HG03378 (cell line): Measurements from ENCODE around the gene RIC8B.
"Not testable (repeated sequence)": the region's sequence is repeated elsewhere in the genome, so short reads cannot be mapped to it uniquely, and the experiment has no call there.

Experiments used
- ATAC-seq: cut with Tn5 transposase; IDR thresholded peaks from one replicate; pipeline ENCODE4 v1.9.1; 2021; ENCODE audit warnings: mild to moderate bottlenecking, moderate library complexity; ENCODE audit not compliant: unreplicated experiment

The RIC8B gene

DNA sequence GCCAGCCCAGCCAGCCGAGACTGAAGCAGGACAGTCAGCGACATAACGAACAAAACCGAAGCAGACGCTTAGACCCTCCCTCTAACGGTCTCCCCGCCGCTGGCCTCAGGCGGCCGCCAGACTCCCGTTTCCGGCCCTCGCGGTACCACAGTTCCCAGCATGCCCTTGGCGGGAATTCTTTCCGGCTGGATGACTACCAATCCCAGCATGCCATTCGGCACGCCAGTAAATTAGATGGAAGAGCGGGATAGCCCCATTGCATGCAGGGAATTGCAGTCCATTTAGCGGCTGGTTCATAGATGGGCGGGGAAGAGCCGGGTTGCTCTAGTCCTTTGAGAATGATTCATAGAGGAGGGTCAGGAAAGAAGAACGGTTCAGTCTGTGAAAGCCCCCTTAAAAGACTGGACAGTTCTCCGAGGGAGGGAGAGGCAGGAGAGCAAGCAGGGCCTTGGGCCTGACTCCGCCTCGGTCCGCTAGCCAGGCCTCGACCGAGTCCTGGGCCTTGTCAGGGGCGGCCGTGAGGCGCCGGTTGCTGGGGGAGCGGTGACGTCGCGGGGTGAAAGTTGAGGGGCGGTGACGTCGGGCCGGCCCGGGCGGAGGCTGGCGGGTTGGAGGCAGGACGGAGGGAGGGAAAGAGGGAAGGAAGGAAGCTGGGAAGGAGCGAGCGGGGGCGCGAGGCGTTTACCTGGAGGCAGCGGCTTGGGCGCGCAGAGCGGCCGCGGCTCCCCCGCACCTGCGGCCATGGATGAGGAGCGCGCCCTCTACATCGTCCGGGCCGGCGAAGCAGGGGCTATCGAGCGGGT, at the start of gene RIC8B:
TSS of gene RIC8B (plus strand) at position 678 of the 803 bp plus-strand sequence. CDS start at position 742, 64 bp downstream.
- peak; percentile 90 for ATAC-seq

- ATAC-seq: no peak
Measured at GRCh38 chr12:106724934-106725333, 49.5 kb upstream of the RIC8B start.

GRCh38 chr12:106726603-106727202, 47.8 kb upstream of the RIC8B start:
- ATAC-seq: not testable (repeated sequence)

- no peak for ATAC-seq
Measured at GRCh38 chr12:106729611-106730010, 44.9 kb upstream of the RIC8B start.

DNA sequence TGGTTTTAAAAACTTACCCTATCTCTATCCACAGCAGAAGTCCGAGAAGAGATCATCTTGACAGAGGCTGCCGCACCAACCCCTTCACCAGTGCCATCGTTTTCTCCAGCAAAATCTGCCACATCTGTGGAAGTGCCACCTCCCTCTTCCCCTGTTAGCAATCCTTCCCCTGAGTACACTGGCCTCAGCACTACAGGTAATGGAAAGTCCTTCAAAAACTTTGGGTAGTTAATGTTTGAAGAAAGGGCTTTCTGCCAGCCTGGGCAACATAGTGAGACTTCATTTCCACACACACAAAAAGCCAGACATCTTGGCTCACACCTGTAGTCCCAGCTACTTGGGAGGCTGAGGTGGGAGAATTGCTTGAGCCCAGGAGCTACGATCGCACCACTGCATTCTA, 41.6 kb upstream of the RIC8B start:
- no peak for ATAC-seq

DNA sequence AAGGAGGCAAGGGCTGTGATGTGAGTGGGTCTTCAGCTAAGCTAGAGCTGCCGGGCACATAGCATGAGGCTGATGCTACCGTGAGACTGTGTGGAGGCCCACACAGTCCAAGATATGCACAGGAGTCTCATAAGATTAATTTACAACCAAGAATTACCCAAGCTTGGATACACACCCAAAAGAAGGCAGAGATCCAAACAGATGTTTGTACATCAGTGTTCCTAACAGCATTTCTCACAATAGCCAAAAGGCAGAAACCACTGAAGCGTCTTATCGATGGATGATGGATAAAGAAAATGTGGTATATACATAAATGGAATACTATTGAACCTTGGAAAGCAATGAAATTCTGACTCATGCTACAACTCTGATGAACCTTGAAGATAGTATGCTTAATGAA, 40.8 kb upstream of the RIC8B start:
- ATAC-seq: no peak

- no peak for ATAC-seq
Measured at GRCh38 chr12:106736051-106736957, 38.2 kb upstream of the RIC8B start.

DNA sequence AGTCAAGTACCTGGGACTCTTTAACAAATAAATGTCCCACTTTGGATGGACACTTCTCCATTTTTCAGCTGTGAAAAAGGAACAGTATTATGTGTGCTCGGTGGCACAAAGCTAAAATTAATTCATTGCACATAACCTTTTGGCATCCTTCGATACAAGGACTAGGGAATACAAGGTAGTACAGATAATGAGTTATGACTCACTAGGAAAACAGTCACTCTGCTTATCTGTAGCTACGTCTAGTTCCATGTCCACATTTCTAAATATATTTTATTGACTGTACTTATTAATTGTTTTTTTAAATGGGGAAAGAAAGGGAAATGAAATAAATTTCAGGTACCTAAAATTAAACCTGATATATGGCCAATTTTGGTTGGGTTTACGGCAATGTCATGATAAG, 35.2 kb upstream of the RIC8B start:
- ATAC-seq: no peak

DNA sequence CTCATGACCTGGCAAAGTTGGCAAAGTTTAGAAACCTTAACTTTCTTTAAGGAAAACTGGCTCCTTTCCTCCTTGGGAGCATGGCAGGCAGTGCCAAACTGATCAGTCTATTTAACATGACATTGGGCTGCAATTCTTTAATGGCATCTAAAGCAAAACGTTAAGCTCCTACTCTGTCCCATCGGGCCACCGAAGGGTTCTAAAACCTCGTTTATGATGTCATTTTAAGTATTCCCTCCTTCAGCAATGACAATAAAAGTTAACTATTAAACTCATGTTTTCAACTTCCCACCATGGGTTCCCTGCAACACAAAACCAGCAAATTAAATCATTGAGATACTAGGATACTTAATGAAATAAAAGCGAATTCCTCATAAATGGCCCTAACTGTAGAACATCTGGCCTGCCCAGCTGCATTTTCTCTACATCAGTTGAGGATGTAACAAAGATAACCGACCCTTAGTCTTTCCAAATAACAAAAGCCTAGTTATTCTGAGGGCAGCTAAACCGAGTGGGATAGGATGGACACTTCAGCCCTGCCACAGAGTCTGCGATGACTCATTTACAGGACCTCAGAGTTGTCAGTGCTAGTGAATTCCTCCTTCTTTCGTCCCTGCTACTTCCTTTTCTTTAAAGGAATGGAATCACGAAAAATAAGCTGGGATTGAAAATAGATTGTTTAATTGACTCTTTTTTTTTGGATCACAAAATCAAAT, 34.5 kb upstream of the RIC8B start:
- ATAC-seq: no peak

- no peak for ATAC-seq
Measured at GRCh38 chr12:106740818-106741217, 33.7 kb upstream of the RIC8B start.

GRCh38 chr12:106741247-106741646, 33.2 kb upstream of the RIC8B start:
- ATAC-seq: no peak

DNA sequence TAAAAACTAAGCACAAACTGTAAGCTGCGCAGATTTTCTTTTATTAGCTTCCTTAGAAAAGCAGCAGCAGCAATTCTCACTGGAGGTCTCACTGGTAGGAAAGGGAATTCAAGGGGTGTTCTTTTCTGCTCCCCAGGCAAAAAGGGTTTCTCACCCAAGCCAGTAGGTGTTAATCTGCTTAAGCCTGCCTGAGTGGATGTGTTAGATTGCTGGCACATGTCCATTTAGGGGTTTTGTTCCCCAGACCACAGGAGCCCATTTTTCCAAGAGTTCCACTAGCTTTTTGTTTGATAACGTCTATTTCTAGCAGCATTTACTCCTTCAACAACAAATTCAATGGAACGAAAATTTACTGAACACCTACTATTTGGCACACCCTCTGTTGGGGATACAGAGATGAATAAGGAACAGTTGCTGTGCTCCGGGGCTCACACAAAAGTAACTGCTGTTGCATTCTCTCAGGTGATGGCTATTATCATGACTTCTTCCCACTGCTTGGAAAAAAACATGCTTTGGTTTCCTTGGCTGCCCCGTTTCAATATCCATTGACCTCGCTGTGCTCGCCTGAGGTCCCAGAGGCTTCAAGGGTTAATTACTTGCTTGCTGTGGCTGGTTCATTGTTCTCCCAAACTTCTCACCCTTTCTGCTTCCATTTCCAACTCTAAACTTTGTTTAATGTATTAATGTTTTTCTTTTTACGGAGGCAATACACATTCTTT, 31.1 kb upstream of the RIC8B start:
- no peak for ATAC-seq

- no peak for ATAC-seq
Measured at GRCh38 chr12:106744600-106744999, 29.9 kb upstream of the RIC8B start.

GRCh38 chr12:106745181-106745745, 29.2 kb upstream of the RIC8B start:
- no peak for ATAC-seq

DNA sequence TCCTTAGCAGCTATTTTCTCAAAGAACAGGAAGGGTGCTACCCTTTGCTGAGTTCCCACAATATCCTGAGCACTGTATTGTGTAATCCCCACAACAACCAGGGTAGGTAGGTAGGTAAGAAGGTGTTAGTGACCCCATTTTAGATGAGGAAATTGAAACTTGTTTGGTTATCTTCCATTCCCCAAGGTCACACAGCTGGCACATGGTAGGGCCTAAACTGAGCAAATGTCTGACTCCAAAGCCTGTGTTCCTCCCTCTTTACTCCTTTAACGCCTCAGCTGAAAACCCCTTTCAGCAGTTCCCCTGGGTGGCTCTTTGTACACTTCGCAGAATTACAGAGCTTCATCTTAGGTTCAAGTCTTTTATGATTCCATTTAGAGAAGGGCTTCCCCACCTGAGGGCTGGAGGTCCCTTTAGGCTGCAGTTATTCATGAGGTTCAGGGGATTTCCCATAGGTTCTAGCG, 26.5 kb upstream of the RIC8B start:
- no peak for ATAC-seq

- ATAC-seq: no peak
Measured at GRCh38 chr12:106750524-106750923, 24.0 kb upstream of the RIC8B start.

DNA sequence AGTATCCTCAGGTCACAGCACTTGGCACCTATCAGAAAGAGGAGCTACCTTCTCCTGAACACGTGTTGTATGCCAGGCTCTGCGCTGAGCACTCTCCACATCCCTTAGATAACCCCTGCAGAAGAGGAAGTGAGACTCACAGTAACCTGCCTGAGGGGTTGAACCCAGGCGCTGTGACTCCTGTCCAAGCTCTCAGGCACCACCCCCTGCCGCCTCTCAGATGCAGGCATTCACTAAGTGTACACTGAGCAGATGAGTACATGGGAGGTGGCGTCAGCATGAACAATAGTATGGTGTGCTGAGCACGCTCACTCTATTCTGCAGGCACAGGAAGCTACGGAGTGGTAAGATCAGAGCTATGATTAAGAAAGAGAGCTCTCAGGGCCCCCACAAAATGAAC, 21.0 kb upstream of the RIC8B start:
- ATAC-seq: peak; percentile 98

DNA sequence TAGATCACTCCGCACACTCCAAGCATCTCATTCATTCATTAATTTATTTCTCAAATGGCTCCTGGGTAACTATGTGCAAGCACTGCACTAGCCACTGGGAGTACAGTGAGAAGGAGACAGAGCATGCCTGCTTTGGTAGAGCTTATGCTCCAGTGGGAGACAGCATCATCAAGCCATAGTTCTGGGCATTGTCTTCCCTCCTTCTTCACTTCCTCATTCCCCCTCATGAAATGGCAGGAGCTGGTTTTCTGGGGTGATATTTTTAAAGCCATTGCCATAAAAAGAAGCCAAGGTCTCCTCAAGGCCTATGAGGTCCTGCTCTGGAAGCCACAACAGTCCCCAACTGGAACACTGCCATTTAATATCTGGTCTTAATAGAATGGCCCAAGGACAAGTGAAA, 20.2 kb upstream of the RIC8B start:
- no peak for ATAC-seq

DNA sequence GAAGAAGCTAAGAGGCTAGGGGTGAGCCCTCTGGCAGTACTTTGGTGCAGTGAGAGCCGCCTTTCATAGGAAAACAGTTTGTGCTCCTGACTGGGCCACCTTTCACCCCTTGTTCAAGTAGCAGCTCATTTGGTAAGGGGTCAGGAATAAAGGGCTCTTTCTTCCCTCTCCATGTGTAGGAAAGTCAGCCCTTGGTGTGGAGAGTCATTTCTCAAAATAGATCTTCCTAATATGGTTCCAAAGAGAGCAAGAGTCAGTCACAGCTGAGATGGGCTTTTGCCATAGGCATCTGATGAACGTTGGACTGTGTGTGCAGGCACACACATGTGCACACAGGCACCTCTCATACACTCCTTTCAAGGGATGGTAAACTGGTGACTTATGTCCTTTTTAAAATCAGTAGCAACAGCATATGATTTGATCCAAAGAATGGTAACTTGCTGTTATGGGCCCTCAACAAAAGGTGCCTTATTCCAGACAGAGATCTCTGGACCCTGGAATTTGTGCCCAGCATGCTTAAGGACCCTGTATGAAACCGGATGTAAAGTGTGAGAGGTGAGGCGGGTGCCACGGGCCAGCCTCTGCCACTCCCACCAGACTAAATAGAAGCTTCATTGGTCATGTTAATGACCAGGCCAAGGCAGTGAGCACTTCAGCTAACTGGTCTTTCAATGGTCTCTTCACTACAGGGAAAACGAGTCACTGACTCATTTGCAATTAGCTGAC, 16.7 kb upstream of the RIC8B start:
- ATAC-seq: no peak
